DOHH2 (cell line): ENCODE results near the gene HHAT.

Experiments used
- H3F3A ChIP-seq: fragments of 200-600 bp; sonication (generic), shearing (Covaris generic); 2 replicates; pipeline ENCODE4 v1.6.0; 2016; ENCODE audit warnings: antibody characterized with exemption, mild to moderate bottlenecking; ENCODE audit not compliant: control insufficient read depth, insufficient read depth
- H3K27ac ChIP-seq: fragments of 200-600 bp; sonication (generic); 2 replicates; pipeline ENCODE4 v1.5.1; 2014; ENCODE audit warnings: low read depth, mild to moderate bottlenecking, low read length, moderate library complexity
- H3K27me3 ChIP-seq: fragments of 200-600 bp; sonication (generic); 2 replicates; pipeline ENCODE4 v1.6.1; 2014; ENCODE audit warnings: mild to moderate bottlenecking, low read length, mixed read lengths; ENCODE audit not compliant: control insufficient read depth
- H3K36me3 ChIP-seq: fragments of 200-600 bp; sonication (generic); 2 replicates; pipeline ENCODE4 v1.6.1; 2014; ENCODE audit warnings: mild to moderate bottlenecking, low read length, moderate library complexity, mixed read lengths; ENCODE audit not compliant: control insufficient read depth
- H3K4me1 ChIP-seq: fragments of 200-600 bp; sonication (generic); 2 replicates; pipeline ENCODE4 v1.6.1; 2014; ENCODE audit warnings: mild to moderate bottlenecking, low read length, mixed read lengths; ENCODE audit not compliant: control insufficient read depth
- H3K4me2 ChIP-seq: fragments of 200-600 bp; sonication (generic); 2 replicates; pipeline ENCODE4 v1.6.0; 2014; ENCODE audit warnings: mild to moderate bottlenecking, low read length, moderate library complexity
- H3K4me3 ChIP-seq: fragments of 200-600 bp; sonication (generic); 2 replicates; pipeline ENCODE4 v1.5.1; 2014; ENCODE audit warnings: mild to moderate bottlenecking, low read length, mixed read lengths
- H3K79me2 ChIP-seq: fragments of 200-600 bp; sonication (generic); 2 replicates; pipeline ENCODE4 v1.6.1; 2014; ENCODE audit warnings: mild to moderate bottlenecking, low read length, mixed read lengths; ENCODE audit not compliant: control insufficient read depth
- H3K9me2 ChIP-seq: fragments of 200-600 bp; sonication (generic); replicated peaks from 2 replicates; pipeline ENCODE4 v1.6.1; 2014; ENCODE audit warnings: mild to moderate bottlenecking, low read length, mixed read lengths; ENCODE audit not compliant: control insufficient read depth
- H3K9me3 ChIP-seq: fragments of 200-600 bp; sonication (generic); 2 replicates; pipeline ENCODE4 v1.6.1; 2014; ENCODE audit warnings: antibody characterized with exemption, low read length, mixed read lengths; ENCODE audit not compliant: control insufficient read depth, insufficient read depth
- H4K20me1 ChIP-seq: fragments of 200-600 bp; sonication (generic); 2 replicates; pipeline ENCODE4 v1.6.0; 2014; ENCODE audit warnings: low read depth, mild to moderate bottlenecking, antibody characterized with exemption, low read length, moderate library complexity; ENCODE audit not compliant: control insufficient read depth, insufficient read depth
- EZH2phosphoT487 ChIP-seq: fragments of 200-600 bp; sonication (generic); IDR thresholded peaks from 2 replicates; pipeline ENCODE4 v1.6.1; 2017; ENCODE audit warnings: borderline replicate concordance, mild to moderate bottlenecking, antibody characterized with exemption, low read length, moderate library complexity, mixed read lengths
- TF ChIP-seq, protein P1 (sequence below): fragments of 200-600 bp; sonication (generic); IDR thresholded peaks from one replicate; pipeline ENCODE4 v1.5.1; 2014; ENCODE audit warnings: antibody characterized with exemption, mild to moderate bottlenecking, low read depth, low read length; ENCODE audit not compliant: poor library complexity, severe bottlenecking

The HHAT gene

DNA sequence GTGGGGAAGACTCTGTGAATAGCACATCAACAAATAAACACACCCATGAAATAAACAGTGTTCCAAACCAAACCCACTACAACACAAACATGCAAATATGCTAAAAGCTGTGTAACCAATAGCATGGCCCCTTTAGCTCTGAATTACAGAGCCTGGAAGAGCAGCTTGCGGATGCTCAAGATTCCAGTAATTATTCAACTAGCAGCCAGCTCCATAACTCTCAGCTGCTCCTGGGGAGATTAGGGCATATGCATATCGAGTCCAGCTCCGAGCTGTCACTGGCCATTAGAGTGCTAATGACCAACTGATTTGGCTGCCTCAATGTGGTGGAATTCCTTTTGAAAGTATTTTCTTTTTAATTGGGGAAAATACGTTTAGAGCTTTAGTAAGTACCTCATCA lies 207.1 kb downstream of the HHAT start:
- H3K4me3 ChIP-seq = no peak overlapping the region
- no peaks in the 10 kb centered on the region for H3K79me2 ChIP-seq
- H4K20me1 ChIP-seq = no peaks in the 10 kb centered on the region
- no peak overlapping the region for H3K4me2 ChIP-seq
- TF ChIP-seq EZH2phosphoT487 = no peak
- TF ChIP-seq, protein P1, sequence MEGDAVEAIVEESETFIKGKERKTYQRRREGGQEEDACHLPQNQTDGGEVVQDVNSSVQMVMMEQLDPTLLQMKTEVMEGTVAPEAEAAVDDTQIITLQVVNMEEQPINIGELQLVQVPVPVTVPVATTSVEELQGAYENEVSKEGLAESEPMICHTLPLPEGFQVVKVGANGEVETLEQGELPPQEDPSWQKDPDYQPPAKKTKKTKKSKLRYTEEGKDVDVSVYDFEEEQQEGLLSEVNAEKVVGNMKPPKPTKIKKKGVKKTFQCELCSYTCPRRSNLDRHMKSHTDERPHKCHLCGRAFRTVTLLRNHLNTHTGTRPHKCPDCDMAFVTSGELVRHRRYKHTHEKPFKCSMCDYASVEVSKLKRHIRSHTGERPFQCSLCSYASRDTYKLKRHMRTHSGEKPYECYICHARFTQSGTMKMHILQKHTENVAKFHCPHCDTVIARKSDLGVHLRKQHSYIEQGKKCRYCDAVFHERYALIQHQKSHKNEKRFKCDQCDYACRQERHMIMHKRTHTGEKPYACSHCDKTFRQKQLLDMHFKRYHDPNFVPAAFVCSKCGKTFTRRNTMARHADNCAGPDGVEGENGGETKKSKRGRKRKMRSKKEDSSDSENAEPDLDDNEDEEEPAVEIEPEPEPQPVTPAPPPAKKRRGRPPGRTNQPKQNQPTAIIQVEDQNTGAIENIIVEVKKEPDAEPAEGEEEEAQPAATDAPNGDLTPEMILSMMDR = no peak
- no peak overlapping the region for H3K27ac ChIP-seq
- H3K27me3 ChIP-seq = no peaks in the 10 kb centered on the region
- no peaks in the 10 kb centered on the region for H3K36me3 ChIP-seq
- H3K9me2 ChIP-seq = no peaks in the 10 kb centered on the region
- no peaks in the 10 kb centered on the region for H3K4me1 ChIP-seq
- no peaks in the 10 kb centered on the region for H3F3A ChIP-seq
- H3K9me3 ChIP-seq = no peaks in the 10 kb centered on the region

GRCh38 chr1:210536254-210536961 lies 207.7 kb downstream of the HHAT start:
- H3K4me3 ChIP-seq = no peak overlapping the region
- no peaks in the 10 kb centered on the region for H3K9me2 ChIP-seq
- no peaks in the 10 kb centered on the region for H3K79me2 ChIP-seq
- no peaks in the 10 kb centered on the region for H3K27me3 ChIP-seq
- no peaks in the 10 kb centered on the region for H3K4me1 ChIP-seq
- H4K20me1 ChIP-seq = no peaks in the 10 kb centered on the region
- no peak for TF ChIP-seq EZH2phosphoT487
- TF ChIP-seq, protein P1 = no peak
- no peak overlapping the region for H3K27ac ChIP-seq
- no peaks in the 10 kb centered on the region for H3F3A ChIP-seq
- H3K36me3 ChIP-seq = no peaks in the 10 kb centered on the region
- H3K9me3 ChIP-seq = no peaks in the 10 kb centered on the region
- H3K4me2 ChIP-seq = no peak overlapping the region

DNA sequence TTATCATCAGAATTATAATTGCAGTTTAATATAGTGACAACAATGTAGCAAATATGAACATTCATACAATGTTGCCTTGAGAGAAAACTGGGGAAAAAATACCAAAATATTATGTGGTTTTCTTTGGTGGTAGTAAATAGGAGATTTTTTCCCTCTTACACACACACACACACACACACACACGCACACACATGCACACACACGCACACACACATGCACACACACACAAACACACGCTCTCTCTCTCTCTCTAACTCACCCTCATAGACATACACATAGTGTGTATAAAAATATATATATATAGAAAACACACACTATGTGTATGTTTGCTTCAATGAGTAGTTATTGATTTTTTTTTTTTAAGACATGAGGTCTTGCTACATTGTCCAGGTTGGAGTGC lies 211.6 kb downstream of the HHAT start:
- no peaks in the 10 kb centered on the region for H4K20me1 ChIP-seq
- no peak overlapping the region for H3K4me2 ChIP-seq
- H3K27me3 ChIP-seq = no peaks in the 10 kb centered on the region
- H3K4me3 ChIP-seq = no peak overlapping the region
- no peak for TF ChIP-seq EZH2phosphoT487
- TF ChIP-seq, protein P1 = no peak
- H3K4me1 ChIP-seq = no peaks in the 10 kb centered on the region
- no peak overlapping the region for H3K27ac ChIP-seq
- H3K79me2 ChIP-seq = no peaks in the 10 kb centered on the region
- H3K9me3 ChIP-seq = no peaks in the 10 kb centered on the region
- H3K36me3 ChIP-seq = no peaks in the 10 kb centered on the region
- H3F3A ChIP-seq = no peaks in the 10 kb centered on the region
- H3K9me2 ChIP-seq = no peaks in the 10 kb centered on the region
